Lower lobe of right lung (tissue), 2 donors: ENCODE data around the gene FBLIM1. TPM values are rescaled to one million over a fixed set of nuclear protein-coding genes. Genes with fewer than 3 reads are reported as not detected.
A peak's percentile ranks its signal among the peaks of the same experiment; 100 is the strongest.

Experiments
- ATAC-seq, 2 donors: fragments of 200-7000 bp; cut with Tn5 transposase; one replicate each; pipeline ENCODE4 v1.9.1; 2020 to 2022; ENCODE audit warnings: mild to moderate bottlenecking in 2 of 2, moderate library complexity in 2 of 2
- DNase-seq: peaks from one replicate; pipeline ENCODE4 v3.0.0-alpha.2; 2020
- H3K27ac ChIP-seq: fragments of 200-600 bp; one replicate; pipeline ENCODE4 v1.8.0; 2022
- H3K27me3 ChIP-seq: fragments of 200-600 bp; one replicate; pipeline ENCODE4 v1.8.0; 2022; ENCODE audit warnings: low read depth
- H3K36me3 ChIP-seq: fragments of 200-600 bp; one replicate; pipeline ENCODE4 v1.8.0; 2022; ENCODE audit warnings: mild to moderate bottlenecking
- H3K4me1 ChIP-seq: fragments of 200-600 bp; one replicate; pipeline ENCODE4 v1.8.0; 2022
- H3K4me3 ChIP-seq: fragments of 200-600 bp; one replicate; pipeline ENCODE4 v1.8.0; 2022; ENCODE audit warnings: mild to moderate bottlenecking
- H3K9me3 ChIP-seq: fragments of 200-600 bp; one replicate; pipeline ENCODE4 v1.8.0; 2022
- CTCF ChIP-seq: fragments of 200-600 bp; IDR thresholded peaks from one replicate; pipeline ENCODE4 v1.8.0; 2022; ENCODE audit warnings: antibody characterized with exemption, mild to moderate bottlenecking
- intact Hi-C: fragments of 100-400 bp; cut with DNase I; formaldehyde crosslinking; loops from one replicate; pipeline ENCODE4 v1.11.0; 2022
- total RNA-seq: library from RNA; stranded (reverse); fragmentation: NEBNext Ultra II Directional; extraction: Animal tissue kit (Norgen Biotek cat#: 25700); gene quantifications from one replicate; pipeline ENCODE4 v1.2.1, GENCODE V29; 2021
- donor health status: DM: no; HTN: yes; CAD: no; lungs with severe emphysema.

FBLIM1 gene
- total RNA-seq, 1 donor from 2014 or later, result 20.1 TPM

GRCh38 chr1:15738416-15739113, 20.0 kb upstream of the FBLIM1 start:
- TF ChIP-seq CTCF, result no peak

GRCh38 chr1:15739259-15739658, 19.3 kb upstream of the FBLIM1 start:
- H3K36me3 ChIP-seq, result peaks cover 8% of the 10 kb centered on the region
- no peak overlapping the region for H3K27ac ChIP-seq
- H3K27me3 ChIP-seq, result no peaks in the 10 kb centered on the region
- H3K4me3 ChIP-seq, result no peak overlapping the region
- H3K9me3 ChIP-seq, result no peaks in the 10 kb centered on the region
- ATAC-seq, result no peak
- intact Hi-C loops, result no loop called here
- TF ChIP-seq CTCF, result no peak
- DNase-seq, result no peak
- peaks cover 18% of the 10 kb centered on the region for H3K4me1 ChIP-seq

More at GRCh38 chr1:15738416-15739113, 20.0 kb upstream of the FBLIM1 start:
- H3K4me1 ChIP-seq, result peaks cover 18% of the 10 kb centered on the region
- H3K36me3 ChIP-seq, result peaks cover 15% of the 10 kb centered on the region
- no peaks in the 10 kb centered on the region for H3K9me3 ChIP-seq
- H3K27ac ChIP-seq, result no peak overlapping the region
- no peak overlapping the region for H3K4me3 ChIP-seq
- no peak for DNase-seq
- intact Hi-C loops, result no loop called here
- no peaks in the 10 kb centered on the region for H3K27me3 ChIP-seq
- no peak for ATAC-seq

GRCh38 chr1:15739745-15740144, 18.9 kb upstream of the FBLIM1 start:
- no peak for DNase-seq
- H3K9me3 ChIP-seq, result no peaks in the 10 kb centered on the region
- no peak overlapping the region for H3K27ac ChIP-seq
- peak; percentile 21 for TF ChIP-seq CTCF
- H3K27me3 ChIP-seq, result no peaks in the 10 kb centered on the region
- ATAC-seq, result no peak
- no peak overlapping the region for H3K4me3 ChIP-seq
- H3K4me1 ChIP-seq, result peaks cover 18% of the 10 kb centered on the region
- intact Hi-C loops, result no loop called here
- peaks cover 3% of the 10 kb centered on the region for H3K36me3 ChIP-seq

GRCh38 chr1:15740924-15741850, 17.4 kb upstream of the FBLIM1 start:
- no peak overlapping the region for H3K27ac ChIP-seq
- DNase-seq, result peak; percentile 88
- intact Hi-C loops, result no loop called here
- peaks cover 8% of the 10 kb centered on the region for H3K4me1 ChIP-seq
- no peaks in the 10 kb centered on the region for H3K9me3 ChIP-seq
- H3K27me3 ChIP-seq, result no peaks in the 10 kb centered on the region
- ATAC-seq, result peak; percentile 89 to 90
- H3K36me3 ChIP-seq, result no peaks in the 10 kb centered on the region
- TF ChIP-seq CTCF, result peak; percentile 86
- no peak overlapping the region for H3K4me3 ChIP-seq

- Histone ChIP-seq H3K4me3 (no peak within 1 kb of the TSS), H3K4me1 (no peaks in the 10 kb centered on the region), H3K27ac (no peak within 1 kb of the TSS), H3K36me3 (no peaks in the 10 kb centered on the region), H3K9me3 (no peaks in the 10 kb centered on the region), H3K27me3 (no peaks in the 10 kb centered on the region)
- DNase-seq (peak; percentile 47), ATAC-seq (no peak)
- TF ChIP-seq CTCF, result no peak
- intact Hi-C loops, result no loop called here
These were observed 16.2 kb upstream of the FBLIM1 start, which contains the start of gene TMEM82 for GRCh38 chr1:15742339-15742801. TMEM82 (plus strand) TSS chr1:15742499; CDS start chr1:15742560, 61 bp downstream.
